Esophagus squamous epithelium (tissue), 4 donors: ENCODE measurements around the gene GLIS1.

ENCODE experiments used
- POLR2A ChIP-seq, 4 donors: fragments of 450-650 bp; IDR thresholded peaks; one replicate each; pipeline ENCODE4 v1.6.1; 2017; ENCODE audit warnings: antibody characterized with exemption in 4 of 4, mild to moderate bottlenecking in 4 of 4, moderate library complexity in 3 of 4
- TF ChIP-seq, protein P1 (sequence below), 6 experiments: fragments of 450-650 bp in 4 of 6; fragments of 200-600 bp in 2 of 6; sonication (generic) in 2 of 6; IDR thresholded peaks; one replicate each; pipeline ENCODE4 v1.5.1; 2016 to 2019; ENCODE audit warnings: antibody characterized with exemption in 6 of 6, mild to moderate bottlenecking in 4 of 6, moderate library complexity in 4 of 6

DNA sequence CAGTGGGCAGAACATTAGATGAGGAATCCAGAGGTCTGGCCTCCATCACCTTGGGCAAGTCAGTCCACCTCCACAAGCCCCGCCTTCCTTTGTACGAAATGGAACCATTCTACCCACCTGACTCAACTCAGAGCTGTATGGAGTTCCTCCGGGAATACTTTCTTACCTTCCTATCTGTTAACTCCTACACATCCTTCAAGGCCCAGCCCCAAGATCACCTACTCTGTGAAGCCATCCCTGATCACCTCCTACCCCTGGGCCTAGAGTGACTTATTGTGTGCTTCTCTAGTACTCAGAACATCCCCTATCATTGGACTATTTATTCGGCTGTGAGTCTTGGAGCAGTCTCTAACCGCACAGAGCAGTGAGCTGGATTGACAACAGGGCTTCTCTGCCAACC is 66.7 kb downstream of the GLIS1 start:
- TF ChIP-seq, protein P1, sequence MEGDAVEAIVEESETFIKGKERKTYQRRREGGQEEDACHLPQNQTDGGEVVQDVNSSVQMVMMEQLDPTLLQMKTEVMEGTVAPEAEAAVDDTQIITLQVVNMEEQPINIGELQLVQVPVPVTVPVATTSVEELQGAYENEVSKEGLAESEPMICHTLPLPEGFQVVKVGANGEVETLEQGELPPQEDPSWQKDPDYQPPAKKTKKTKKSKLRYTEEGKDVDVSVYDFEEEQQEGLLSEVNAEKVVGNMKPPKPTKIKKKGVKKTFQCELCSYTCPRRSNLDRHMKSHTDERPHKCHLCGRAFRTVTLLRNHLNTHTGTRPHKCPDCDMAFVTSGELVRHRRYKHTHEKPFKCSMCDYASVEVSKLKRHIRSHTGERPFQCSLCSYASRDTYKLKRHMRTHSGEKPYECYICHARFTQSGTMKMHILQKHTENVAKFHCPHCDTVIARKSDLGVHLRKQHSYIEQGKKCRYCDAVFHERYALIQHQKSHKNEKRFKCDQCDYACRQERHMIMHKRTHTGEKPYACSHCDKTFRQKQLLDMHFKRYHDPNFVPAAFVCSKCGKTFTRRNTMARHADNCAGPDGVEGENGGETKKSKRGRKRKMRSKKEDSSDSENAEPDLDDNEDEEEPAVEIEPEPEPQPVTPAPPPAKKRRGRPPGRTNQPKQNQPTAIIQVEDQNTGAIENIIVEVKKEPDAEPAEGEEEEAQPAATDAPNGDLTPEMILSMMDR (IDR thresholded peaks at IDR 0.05), result no peak
- TF ChIP-seq POLR2A (IDR thresholded peaks at IDR 0.05), result no peak
